Left ventricle myocardium superior (tissue), 1 donor: ENCODE data around the gene TXNL1. TPM values are rescaled to one million over a fixed set of nuclear protein-coding genes. Genes with fewer than 3 reads are reported as not detected.

Experiments
- total RNA-seq: library from RNA; stranded (reverse); fragmentation: NEBNext Ultra II Directional; extraction: Animal tissue kit (Norgen Biotek cat#: 25700); gene quantifications from one replicate; pipeline ENCODE4 v1.2.1, GENCODE V29; 2021
- donor health status: DM: no; HTN: yes; CAD: no; lungs with severe emphysema.

Gene TXNL1
- total RNA-seq, 1 donor from 2014 or later = 113 TPM

Other genes with a start within 250 kb of the TXNL1 start
- gene WDR7, start 12.8 kb upstream of the TXNL1 start, total RNA-seq = 25.8 TPM